Mesendoderm (in vitro differentiated cells): ENCODE results near the gene SLC2A5.
A peak's percentile ranks its signal among the peaks of the same experiment; 100 is the strongest.

Source experiments
- DNase-seq: peaks from one replicate; pipeline ENCODE4 v3.0.0; 2013
- H2AK5ac ChIP-seq: 2 replicates; pipeline ENCODE4 v1.6.1; 2013; ENCODE audit warnings: low read length, inconsistent platforms
- H2BK120ac ChIP-seq: 2 replicates; pipeline ENCODE4 v1.6.1; 2013; ENCODE audit warnings: low read depth, mild to moderate bottlenecking, low read length, moderate library complexity, mixed read lengths
- H2BK15ac ChIP-seq: replicated peaks from 2 replicates; pipeline ENCODE4 v1.6.1; 2013; ENCODE audit warnings: low read depth, mild to moderate bottlenecking, moderate library complexity
- H2BK5ac ChIP-seq: 2 replicates; pipeline ENCODE4 v1.6.1; 2013; ENCODE audit warnings: low read length, inconsistent platforms
- H3K18ac ChIP-seq: 2 replicates; pipeline ENCODE4 v1.6.1; 2013; ENCODE audit warnings: mild to moderate bottlenecking, low read length, mixed read lengths
- H3K23ac ChIP-seq: one replicate; pipeline ENCODE4 v1.6.1; 2013; ENCODE audit warnings: low read length
- H3K27ac ChIP-seq: 2 replicates; pipeline ENCODE4 v1.5.1; 2013; ENCODE audit warnings: low read depth, mild to moderate bottlenecking, inconsistent platforms, low read length, moderate library complexity
- H3K27me3 ChIP-seq: 2 replicates; pipeline ENCODE4 v1.6.1; 2013; ENCODE audit warnings: low read length, control low read depth, mild to moderate bottlenecking, inconsistent platforms; ENCODE audit not compliant: insufficient read depth, poor library complexity
- H3K36me3 ChIP-seq: 2 replicates; pipeline ENCODE4 v1.6.1; 2013; ENCODE audit warnings: low read length, inconsistent platforms; ENCODE audit not compliant: control insufficient read depth, insufficient read depth
- H3K4ac ChIP-seq: one replicate; pipeline ENCODE4 v1.6.1; 2013; ENCODE audit warnings: low read depth, mild to moderate bottlenecking, low read length, moderate library complexity
- H3K4me1 ChIP-seq: 2 replicates; pipeline ENCODE4 v1.6.1; 2013; ENCODE audit warnings: low read depth, low read length, inconsistent platforms; ENCODE audit not compliant: control insufficient read depth
- H3K4me2 ChIP-seq: 2 replicates; pipeline ENCODE4 v1.6.1; 2013; ENCODE audit warnings: low read length
- H3K4me3 ChIP-seq: 2 replicates; pipeline ENCODE4 v1.5.1; 2013; ENCODE audit warnings: mild to moderate bottlenecking, low read length
- H3K56ac ChIP-seq: one replicate; pipeline ENCODE4 v1.6.1; 2013; ENCODE audit warnings: low read length
- H3K79me1 ChIP-seq: 2 replicates; pipeline ENCODE4 v1.6.1; 2013; ENCODE audit warnings: low read length, inconsistent platforms
- H3K79me2 ChIP-seq: 2 replicates; pipeline ENCODE4 v1.6.1; 2013; ENCODE audit warnings: mild to moderate bottlenecking, low read length; ENCODE audit not compliant: control insufficient read depth, insufficient read depth
- H3K9ac ChIP-seq: 2 replicates; pipeline ENCODE4 v1.6.1; 2013; ENCODE audit warnings: low read length, inconsistent platforms
- H4K5ac ChIP-seq: one replicate; pipeline ENCODE4 v1.6.1; 2013; ENCODE audit warnings: low read length
- H4K8ac ChIP-seq: one replicate; pipeline ENCODE4 v1.6.1; 2013; ENCODE audit warnings: low read depth, mild to moderate bottlenecking, control low read depth, low read length, moderate library complexity
- WGBS: extraction: QIAGEN DNeasy Blood & Tissue Kit; methylation state at CpG from one replicate; pipeline ENCODE4 v1.1.7; 2013; ENCODE audit warnings: low lambda C conversion rate, missing lambda C conversion rate; ENCODE audit not compliant: insufficient coverage; ENCODE audit errors: extremely low coverage; 5-methylcytosine and 5-hydroxymethylcytosine counted together

The SLC2A5 gene

GRCh38 chr1:9079988-9080704, 10.7 kb upstream of the SLC2A5 start:
- no peak overlapping the region for H2AK5ac ChIP-seq
- no peak overlapping the region for H2BK5ac ChIP-seq
- no peak for DNase-seq
- WGBS = no CpG with 5 or more reads among the region's 12 CpGs
- H3K23ac ChIP-seq = no peak overlapping the region
- H3K56ac ChIP-seq = no peak overlapping the region
- no peaks in the 10 kb centered on the region for H3K36me3 ChIP-seq
- H2BK15ac ChIP-seq = no peak overlapping the region
- no peak overlapping the region for H3K27ac ChIP-seq
- no peaks in the 10 kb centered on the region for H3K27me3 ChIP-seq
- no peak overlapping the region for H3K9ac ChIP-seq
- no peak overlapping the region for H3K4ac ChIP-seq
- no peaks in the 10 kb centered on the region for H3K4me1 ChIP-seq
- H3K4me2 ChIP-seq = no peak overlapping the region
- H4K8ac ChIP-seq = no peak overlapping the region
- no peak overlapping the region for H2BK120ac ChIP-seq
- no peaks in the 10 kb centered on the region for H3K79me2 ChIP-seq
- no peak overlapping the region for H3K4me3 ChIP-seq
- no peak overlapping the region for H4K5ac ChIP-seq
- H3K18ac ChIP-seq = no peak overlapping the region
- H3K79me1 ChIP-seq = no peaks in the 10 kb centered on the region

- Histone ChIP-seq H3K4me2 (no peak overlapping the region), H3K56ac (no peak overlapping the region), H3K18ac (no peak overlapping the region), H3K4ac (no peak overlapping the region), H3K79me1 (no peaks in the 10 kb centered on the region), H3K27ac (no peak overlapping the region), H2BK120ac (no peak overlapping the region), H2AK5ac (no peak overlapping the region), H3K4me1 (no peaks in the 10 kb centered on the region), H4K5ac (no peak overlapping the region), H3K36me3 (no peaks in the 10 kb centered on the region), H4K8ac (no peak overlapping the region), H3K27me3 (no peaks in the 10 kb centered on the region), H3K79me2 (no peaks in the 10 kb centered on the region), H3K4me3 (no peak overlapping the region), H3K9ac (no peak overlapping the region), H3K23ac (no peak overlapping the region), H2BK15ac (no peak overlapping the region), H2BK5ac (no peak overlapping the region)
- no CpG with 5 or more reads among the region's 19 CpGs for WGBS
- DNase-seq = no peak
Observed at GRCh38 chr1:9078752-9079500, 9.5 kb upstream of the SLC2A5 start.

- Histone ChIP-seq H3K4me2 (no peak overlapping the region), H2BK120ac (no peak overlapping the region)
- no CpG with 5 or more reads among the region's 9 CpGs for WGBS
Observed at GRCh38 chr1:9078015-9078751, 8.7 kb upstream of the SLC2A5 start.

GRCh38 chr1:9075022-9075421, 5.6 kb upstream of the SLC2A5 start:
- Histone ChIP-seq H3K79me2 (no peaks in the 10 kb centered on the region), H3K4me3 (no peak overlapping the region), H3K27ac (no peak overlapping the region), H2AK5ac (no peak overlapping the region), H3K56ac (no peak overlapping the region), H3K4me1 (no peaks in the 10 kb centered on the region), H3K36me3 (no peaks in the 10 kb centered on the region), H2BK5ac (no peak overlapping the region), H3K4me2 (no peak overlapping the region), H2BK15ac (no peak overlapping the region), H3K23ac (no peak overlapping the region), H4K8ac (no peak overlapping the region), H4K5ac (no peak overlapping the region), H3K18ac (no peak overlapping the region), H3K27me3 (no peaks in the 10 kb centered on the region), H3K9ac (no peak overlapping the region), H3K79me1 (no peaks in the 10 kb centered on the region), H2BK120ac (no peak overlapping the region), H3K4ac (no peak overlapping the region)
- no peak for DNase-seq
- no CpG with 5 or more reads among the region's 5 CpGs for WGBS

More at GRCh38 chr1:9078015-9078751, 8.7 kb upstream of the SLC2A5 start:
- H2BK15ac ChIP-seq = no peak overlapping the region
- no peak overlapping the region for H3K4me3 ChIP-seq
- H4K8ac ChIP-seq = no peak overlapping the region
- H3K56ac ChIP-seq = no peak overlapping the region
- H3K9ac ChIP-seq = no peak overlapping the region
- DNase-seq = peak; percentile 73
- no peak overlapping the region for H3K18ac ChIP-seq
- H3K4me1 ChIP-seq = no peaks in the 10 kb centered on the region
- H3K36me3 ChIP-seq = no peaks in the 10 kb centered on the region
- no peak overlapping the region for H2BK5ac ChIP-seq
- no peak overlapping the region for H3K4ac ChIP-seq
- no peaks in the 10 kb centered on the region for H3K79me2 ChIP-seq
- H3K23ac ChIP-seq = no peak overlapping the region
- H3K27me3 ChIP-seq = no peaks in the 10 kb centered on the region
- H4K5ac ChIP-seq = no peak overlapping the region
- H2AK5ac ChIP-seq = no peak overlapping the region
- no peak overlapping the region for H3K27ac ChIP-seq
- no peaks in the 10 kb centered on the region for H3K79me1 ChIP-seq

- no peak overlapping the region for H2BK15ac ChIP-seq
- no peak for DNase-seq
- H3K4me3 ChIP-seq = no peak overlapping the region
- no peak overlapping the region for H3K56ac ChIP-seq
- H3K4me1 ChIP-seq = no peaks in the 10 kb centered on the region
- no peaks in the 10 kb centered on the region for H3K79me2 ChIP-seq
- H3K27ac ChIP-seq = no peak overlapping the region
- H3K18ac ChIP-seq = no peak overlapping the region
- no peak overlapping the region for H4K8ac ChIP-seq
- WGBS = no CpG with 5 or more reads among the region's 3 CpGs
- H3K4ac ChIP-seq = no peak overlapping the region
- no peaks in the 10 kb centered on the region for H3K79me1 ChIP-seq
- H3K9ac ChIP-seq = no peak overlapping the region
- no peaks in the 10 kb centered on the region for H3K27me3 ChIP-seq
- no peaks in the 10 kb centered on the region for H3K36me3 ChIP-seq
- no peak overlapping the region for H2BK5ac ChIP-seq
- no peak overlapping the region for H3K23ac ChIP-seq
- H3K4me2 ChIP-seq = no peak overlapping the region
- no peak overlapping the region for H2BK120ac ChIP-seq
- H4K5ac ChIP-seq = no peak overlapping the region
- no peak overlapping the region for H2AK5ac ChIP-seq
Observed at GRCh38 chr1:9073143-9073542, 3.7 kb upstream of the SLC2A5 start.
